MM.1S (cell line): ENCODE results near the gene OSTN.

Experiments used
- DNase-seq: peaks from one replicate; pipeline ENCODE4 v3.0.0-alpha.2; 2015
- H2AFZ ChIP-seq: fragments of 300-600 bp; sonication (generic); 2 replicates; pipeline ENCODE4 v1.6.0; 2016; ENCODE audit warnings: antibody characterized with exemption, low read length
- H3F3A ChIP-seq: fragments of 300-600 bp; sonication (generic); 2 replicates; pipeline ENCODE4 v1.6.1; 2016; ENCODE audit warnings: mild to moderate bottlenecking, antibody characterized with exemption, low read length, moderate library complexity, mixed read lengths; ENCODE audit not compliant: insufficient read depth
- H3K27ac ChIP-seq: fragments of 300-600 bp; sonication (generic); 2 replicates; pipeline ENCODE4 v1.5.1; 2016; ENCODE audit warnings: mild to moderate bottlenecking, low read length
- H3K27me3 ChIP-seq: fragments of 300-600 bp; sonication (generic); replicated peaks from 2 replicates; pipeline ENCODE4 v1.6.0; 2016; ENCODE audit warnings: low read length; ENCODE audit not compliant: insufficient read depth
- H3K36me3 ChIP-seq: fragments of 300-600 bp; sonication (generic); replicated peaks from 2 replicates; pipeline ENCODE4 v1.6.1; 2016; ENCODE audit warnings: mild to moderate bottlenecking, low read length, mixed read lengths; ENCODE audit not compliant: insufficient read depth
- H3K4me1 ChIP-seq: fragments of 300-600 bp; sonication (generic); 2 replicates; pipeline ENCODE4 v1.6.1; 2016; ENCODE audit warnings: low read length, mixed read lengths
- H3K4me2 ChIP-seq: fragments of 300-600 bp; sonication (generic); 2 replicates; pipeline ENCODE4 v1.6.0; 2016; ENCODE audit warnings: low read depth, low read length
- H3K4me3 ChIP-seq: fragments of 300-600 bp; sonication (generic); 2 replicates; pipeline ENCODE4 v1.5.1; 2016; ENCODE audit warnings: low read length, mixed read lengths
- H3K79me2 ChIP-seq: fragments of 300-600 bp; sonication (generic); 2 replicates; pipeline ENCODE4 v1.6.1; 2016; ENCODE audit warnings: mixed run types, low read length, mixed read lengths
- H3K9ac ChIP-seq: fragments of 300-600 bp; sonication (generic); 2 replicates; pipeline ENCODE4 v1.6.1; 2016; ENCODE audit warnings: low read length, mixed read lengths
- H3K9me2 ChIP-seq: fragments of 300-600 bp; sonication (generic); replicated peaks from 2 replicates; pipeline ENCODE4 v1.6.1; 2016; ENCODE audit warnings: mild to moderate bottlenecking, low read length, mixed read lengths; ENCODE audit not compliant: insufficient read depth
- H3K9me3 ChIP-seq: fragments of 300-600 bp; sonication (generic); replicated peaks from 2 replicates; pipeline ENCODE4 v1.6.1; 2016; ENCODE audit warnings: mild to moderate bottlenecking, low read length, mixed read lengths; ENCODE audit not compliant: insufficient read depth
- H4K20me1 ChIP-seq: fragments of 300-600 bp; sonication (generic); 2 replicates; pipeline ENCODE4 v1.6.1; 2016; ENCODE audit warnings: mild to moderate bottlenecking, low read length, moderate library complexity, mixed read lengths; ENCODE audit not compliant: insufficient read depth
- CTCF ChIP-seq: fragments of 300-600 bp; sonication (generic); IDR thresholded peaks from 2 replicates; pipeline ENCODE4 v1.5.1; 2016; ENCODE audit warnings: antibody characterized with exemption, low read length, mixed read lengths
- EZH2 ChIP-seq: fragments of 300-600 bp; sonication (generic); optimal IDR thresholded peaks from 2 replicates; pipeline ENCODE3; 2017; ENCODE audit warnings: low read depth, mild to moderate bottlenecking, antibody characterized with exemption, low read length, mixed read lengths
- EZH2phosphoT487 ChIP-seq: fragments of 300-600 bp; sonication (generic); IDR thresholded peaks from 2 replicates; pipeline ENCODE4 v1.6.1; 2018; ENCODE audit warnings: antibody characterized with exemption, low read length

Gene OSTN

GRCh38 chr3:191263365-191263764, 64.3 kb downstream of the OSTN start:
- H3K9ac ChIP-seq: no peak overlapping the region
- DNase-seq: peak; percentile 24
- no peaks in the 10 kb centered on the region for H3K9me2 ChIP-seq
- H4K20me1 ChIP-seq: no peaks in the 10 kb centered on the region
- no peak overlapping the region for H3K4me2 ChIP-seq
- H3K9me3 ChIP-seq: no peaks in the 10 kb centered on the region
- H3K4me3 ChIP-seq: no peak overlapping the region
- H3F3A ChIP-seq: no peaks in the 10 kb centered on the region
- H3K27ac ChIP-seq: no peak overlapping the region
- no peaks in the 10 kb centered on the region for H3K27me3 ChIP-seq
- H3K79me2 ChIP-seq: no peaks in the 10 kb centered on the region
- no peaks in the 10 kb centered on the region for H3K4me1 ChIP-seq
- TF ChIP-seq EZH2: no peak
- H3K36me3 ChIP-seq: no peaks in the 10 kb centered on the region
- H2AFZ ChIP-seq: no peak overlapping the region

- H3K4me2 ChIP-seq: no peak overlapping the region
- no peak for DNase-seq
- no peaks in the 10 kb centered on the region for H3K79me2 ChIP-seq
- no peaks in the 10 kb centered on the region for H3K9me2 ChIP-seq
- H2AFZ ChIP-seq: no peak overlapping the region
- H3K4me1 ChIP-seq: no peaks in the 10 kb centered on the region
- H3K27ac ChIP-seq: no peak overlapping the region
- H3F3A ChIP-seq: no peaks in the 10 kb centered on the region
- no peaks in the 10 kb centered on the region for H4K20me1 ChIP-seq
- no peaks in the 10 kb centered on the region for H3K36me3 ChIP-seq
- no peak overlapping the region for H3K9ac ChIP-seq
- H3K4me3 ChIP-seq: no peak overlapping the region
- H3K9me3 ChIP-seq: no peaks in the 10 kb centered on the region
- no peaks in the 10 kb centered on the region for H3K27me3 ChIP-seq
- TF ChIP-seq EZH2: no peak
- TF ChIP-seq EZH2phosphoT487: no peak
- no peak for TF ChIP-seq CTCF
These were observed 64.8 kb downstream of the OSTN start for GRCh38 chr3:191263850-191264249.

- H3K79me2 ChIP-seq: no peaks in the 10 kb centered on the region
- H3K4me2 ChIP-seq: no peak overlapping the region
These were observed 69.7 kb downstream of the OSTN start for GRCh38 chr3:191268737-191269136.

More at GRCh38 chr3:191268737-191269136, 69.7 kb downstream of the OSTN start:
- H3K36me3 ChIP-seq: no peaks in the 10 kb centered on the region
- no peaks in the 10 kb centered on the region for H3K9me2 ChIP-seq
- H3K27me3 ChIP-seq: no peaks in the 10 kb centered on the region
- H3F3A ChIP-seq: no peaks in the 10 kb centered on the region
- H3K9me3 ChIP-seq: no peaks in the 10 kb centered on the region
- DNase-seq: no peak
- H2AFZ ChIP-seq: no peak overlapping the region
- H3K4me1 ChIP-seq: no peaks in the 10 kb centered on the region
- TF ChIP-seq EZH2 (no peak), EZH2phosphoT487 (no peak), CTCF (no peak)
- H3K27ac ChIP-seq: no peak overlapping the region
- H3K4me3 ChIP-seq: no peak overlapping the region
- H4K20me1 ChIP-seq: no peaks in the 10 kb centered on the region
- H3K9ac ChIP-seq: no peak overlapping the region
